ENCODE data around the gene ADAMTS19.

GRCh38 chr5:129691220-129691619 is 231.1 kb downstream of the ADAMTS19 start:
- no peak for TF ChIP-seq CTCF (IDR thresholded peaks at IDR 0.05; ENCODE audit: low read depth, low read length)
- no peak for TF ChIP-seq POLR2A (IDR thresholded peaks at IDR 0.05; ENCODE audit: extremely low read depth, insufficient read length)

Data from NB4 (cell line).